ENCODE data around the gene VPS33A. TPM values are rescaled to one million over a fixed set of nuclear protein-coding genes. Genes with fewer than 3 reads are reported as not detected.

The VPS33A gene
- total RNA-seq, 1 experiment from 2014 or later, result 16.5 TPM

DNA sequence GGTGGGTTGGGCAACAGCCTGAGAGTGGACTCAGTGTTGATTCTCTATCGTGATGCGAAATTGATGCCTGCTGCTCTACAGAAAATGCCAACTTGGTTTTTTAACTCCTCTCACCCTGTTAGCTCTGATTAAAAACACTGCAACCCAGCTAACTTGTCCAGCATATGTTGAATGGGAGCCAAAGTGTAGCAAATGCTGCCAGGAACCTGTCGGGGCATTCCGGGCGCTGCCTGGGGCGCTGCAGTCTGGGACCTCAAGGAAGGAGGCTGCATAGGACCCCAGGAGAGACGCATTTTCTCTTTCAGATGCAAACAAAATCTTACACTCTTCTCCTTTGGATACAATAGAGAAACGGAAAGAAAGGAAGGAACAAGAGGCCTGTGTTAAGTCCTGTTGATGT is 58.9 kb downstream of the VPS33A start:
- POLR2A ChIA-PET, result interaction anchor here (5.1 kb wide), 1 partner anchor 17 kb away, joined by 23 read pairs; the partner anchor contains the start of gene DIABLO
- Mint-ChIP-seq H3K27me3 (ENCODE audit: insufficient read depth, unreplicated experiment) (no peaks in the 10 kb centered on the region), H3K4me1 (ENCODE audit: insufficient read depth, unreplicated experiment) (peaks cover 6% of the 10 kb centered on the region), H3K27ac (ENCODE audit: low read depth, unreplicated experiment) (no peak overlapping the region), H3K36me3 (ENCODE audit: insufficient read depth, unreplicated experiment) (peaks cover 69% of the 10 kb centered on the region), H3K4me3 (ENCODE audit: unreplicated experiment) (no peak overlapping the region), H3K9me3 (ENCODE audit: unreplicated experiment) (no peaks in the 10 kb centered on the region)
- intact Hi-C loops (cut with micrococcal nuclease), result no loop called here
- DNase-seq (ENCODE audit: unreplicated experiment), result no peak
- no TSS peak for BruUV-seq (replicated peaks)
- TF ChIP-seq, protein P1, sequence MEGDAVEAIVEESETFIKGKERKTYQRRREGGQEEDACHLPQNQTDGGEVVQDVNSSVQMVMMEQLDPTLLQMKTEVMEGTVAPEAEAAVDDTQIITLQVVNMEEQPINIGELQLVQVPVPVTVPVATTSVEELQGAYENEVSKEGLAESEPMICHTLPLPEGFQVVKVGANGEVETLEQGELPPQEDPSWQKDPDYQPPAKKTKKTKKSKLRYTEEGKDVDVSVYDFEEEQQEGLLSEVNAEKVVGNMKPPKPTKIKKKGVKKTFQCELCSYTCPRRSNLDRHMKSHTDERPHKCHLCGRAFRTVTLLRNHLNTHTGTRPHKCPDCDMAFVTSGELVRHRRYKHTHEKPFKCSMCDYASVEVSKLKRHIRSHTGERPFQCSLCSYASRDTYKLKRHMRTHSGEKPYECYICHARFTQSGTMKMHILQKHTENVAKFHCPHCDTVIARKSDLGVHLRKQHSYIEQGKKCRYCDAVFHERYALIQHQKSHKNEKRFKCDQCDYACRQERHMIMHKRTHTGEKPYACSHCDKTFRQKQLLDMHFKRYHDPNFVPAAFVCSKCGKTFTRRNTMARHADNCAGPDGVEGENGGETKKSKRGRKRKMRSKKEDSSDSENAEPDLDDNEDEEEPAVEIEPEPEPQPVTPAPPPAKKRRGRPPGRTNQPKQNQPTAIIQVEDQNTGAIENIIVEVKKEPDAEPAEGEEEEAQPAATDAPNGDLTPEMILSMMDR (IDR thresholded peaks at IDR 0.05; ENCODE audit: unreplicated experiment), result no peak
- CTCF ChIA-PET, result interaction anchor here (0.6 kb wide), 1 partner anchor 138 kb away, joined by 3 read pairs; no protein-coding TSS in a partner anchor

DNA sequence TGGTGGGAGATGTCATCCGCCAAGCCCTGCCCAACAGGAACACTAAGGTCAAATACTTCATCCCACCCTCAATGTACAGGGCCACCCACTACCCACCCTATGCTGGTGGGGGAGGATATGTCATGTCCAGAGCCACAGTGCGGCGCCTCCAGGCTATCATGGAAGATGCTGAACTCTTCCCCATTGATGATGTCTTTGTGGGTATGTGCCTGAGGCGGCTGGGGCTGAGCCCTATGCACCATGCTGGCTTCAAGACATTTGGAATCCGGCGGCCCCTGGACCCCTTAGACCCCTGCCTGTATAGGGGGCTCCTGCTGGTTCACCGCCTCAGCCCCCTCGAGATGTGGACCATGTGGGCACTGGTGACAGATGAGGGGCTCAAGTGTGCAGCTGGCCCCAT is 59.3 kb downstream of the VPS33A start:
- H3K4me3 Mint-ChIP-seq (ENCODE audit: unreplicated experiment), result no peak overlapping the region
- BruUV-seq (replicated peaks), result no TSS peak
- POLR2A ChIA-PET, result interaction anchor here (5.1 kb wide), 1 partner anchor 18 kb away, joined by 23 read pairs; the partner anchor contains the start of gene DIABLO
- peaks cover 65% of the 10 kb centered on the region for H3K36me3 Mint-ChIP-seq (ENCODE audit: insufficient read depth, unreplicated experiment)
- H3K9me3 Mint-ChIP-seq (ENCODE audit: unreplicated experiment), result no peaks in the 10 kb centered on the region
- H3K4me1 Mint-ChIP-seq (ENCODE audit: insufficient read depth, unreplicated experiment), result peaks cover 6% of the 10 kb centered on the region
- H3K27me3 Mint-ChIP-seq (ENCODE audit: insufficient read depth, unreplicated experiment), result no peaks in the 10 kb centered on the region
- CTCF ChIA-PET, result interaction anchor here (0.6 kb wide), 1 partner anchor 138 kb away, joined by 3 read pairs; no protein-coding TSS in a partner anchor
- H3K27ac Mint-ChIP-seq (ENCODE audit: low read depth, unreplicated experiment), result no peak overlapping the region
- TF ChIP-seq, protein P1 (IDR thresholded peaks at IDR 0.05; ENCODE audit: unreplicated experiment), result no peak
- DNase-seq (ENCODE audit: unreplicated experiment), result no peak
- intact Hi-C loops (cut with micrococcal nuclease), result no loop called here

DNA sequence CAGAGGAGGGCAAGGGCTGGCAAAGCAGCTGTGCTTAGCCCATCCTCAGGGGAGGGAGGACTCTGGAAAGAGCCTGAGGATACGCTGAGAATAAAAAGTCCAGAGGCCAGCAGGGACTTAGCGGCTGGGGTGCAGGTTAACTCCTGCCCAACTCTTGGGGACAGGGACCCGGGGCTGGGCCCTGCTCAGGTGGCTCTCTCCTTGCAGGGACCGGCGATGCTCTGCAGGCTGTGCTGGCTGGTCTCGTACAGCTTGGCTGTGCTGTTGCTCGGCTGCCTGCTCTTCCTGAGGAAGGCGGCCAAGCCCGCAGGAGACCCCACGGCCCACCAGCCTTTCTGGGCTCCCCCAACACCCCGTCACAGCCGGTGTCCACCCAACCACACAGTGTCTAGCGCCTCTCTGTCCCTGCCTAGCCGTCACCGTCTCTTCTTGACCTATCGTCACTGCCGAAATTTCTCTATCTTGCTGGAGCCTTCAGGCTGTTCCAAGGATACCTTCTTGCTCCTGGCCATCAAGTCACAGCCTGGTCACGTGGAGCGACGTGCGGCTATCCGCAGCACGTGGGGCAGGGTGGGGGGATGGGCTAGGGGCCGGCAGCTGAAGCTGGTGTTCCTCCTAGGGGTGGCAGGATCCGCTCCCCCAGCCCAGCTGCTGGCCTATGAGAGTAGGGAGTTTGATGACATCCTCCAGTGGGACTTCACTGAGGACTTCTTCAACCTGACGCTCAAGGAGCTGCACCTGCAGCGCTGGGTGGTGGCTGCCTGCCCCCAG is 60.0 kb downstream of the VPS33A start:
- no peak for DNase-seq (ENCODE audit: unreplicated experiment)
- no peaks in the 10 kb centered on the region for H3K27me3 Mint-ChIP-seq (ENCODE audit: insufficient read depth, unreplicated experiment)
- H3K36me3 Mint-ChIP-seq (ENCODE audit: insufficient read depth, unreplicated experiment), result peaks cover 58% of the 10 kb centered on the region
- no peak overlapping the region for H3K27ac Mint-ChIP-seq (ENCODE audit: low read depth, unreplicated experiment)
- no peaks in the 10 kb centered on the region for H3K9me3 Mint-ChIP-seq (ENCODE audit: unreplicated experiment)
- H3K4me1 Mint-ChIP-seq (ENCODE audit: insufficient read depth, unreplicated experiment), result peaks cover 6% of the 10 kb centered on the region
- POLR2A ChIA-PET, result interaction anchor here (0.6 to 5.1 kb wide), 5 partner anchors 9 to 795 kb away, joined by 3 to 23 read pairs (median 4); partner anchors contain the start of gene DIABLO
- CTCF ChIA-PET, result no interaction called here
- TF ChIP-seq, protein P1 (IDR thresholded peaks at IDR 0.05; ENCODE audit: unreplicated experiment), result no peak
- no TSS peak for BruUV-seq (replicated peaks)
- intact Hi-C loops (cut with micrococcal nuclease), result no loop called here
- H3K4me3 Mint-ChIP-seq (ENCODE audit: unreplicated experiment), result no peak overlapping the region

DNA sequence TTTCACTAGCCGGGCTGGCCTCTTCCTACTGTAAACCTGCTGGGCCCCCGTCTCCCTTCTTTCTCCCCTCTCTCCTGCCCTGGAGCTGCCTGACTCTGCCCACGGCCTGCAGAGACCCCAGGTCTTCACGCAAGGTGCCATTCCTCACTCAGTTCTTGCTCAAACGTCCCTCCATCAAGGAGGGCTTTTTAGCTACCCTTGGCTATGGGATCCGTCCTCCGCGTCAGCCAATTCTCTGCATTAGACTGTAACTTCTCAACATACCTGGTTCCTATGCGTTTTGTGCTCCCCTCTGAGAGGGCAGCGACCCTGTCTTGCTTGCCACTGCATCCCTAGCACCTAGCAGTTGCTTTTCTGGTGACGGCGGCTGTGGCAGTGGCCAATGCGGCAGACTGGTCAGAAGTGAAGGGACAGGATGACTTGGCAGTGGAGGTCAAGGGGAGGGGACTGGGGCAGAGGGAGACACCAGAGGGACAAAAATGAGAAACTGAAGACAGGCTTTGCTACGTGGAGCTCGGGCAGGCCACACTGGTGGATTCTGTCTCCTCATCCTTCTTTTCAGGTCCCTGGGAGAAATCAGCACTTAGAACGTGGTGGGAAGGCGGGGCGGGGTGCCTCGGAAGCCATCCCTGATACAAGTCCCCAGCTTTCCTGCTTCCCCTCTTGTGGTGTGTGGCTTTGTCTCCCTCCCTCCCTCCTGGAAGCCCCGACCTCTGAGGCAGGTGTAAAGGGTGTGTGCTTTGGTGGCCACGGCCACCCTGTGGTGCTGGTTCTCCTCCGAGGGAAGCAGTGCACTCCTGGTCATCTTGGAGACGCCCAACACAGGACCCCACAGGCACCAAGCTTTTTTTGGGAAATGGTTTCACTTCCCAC is 61.0 kb downstream of the VPS33A start:
- H3K4me3 Mint-ChIP-seq (ENCODE audit: unreplicated experiment), result peak overlapping the region; percentile 59
- H3K27me3 Mint-ChIP-seq (ENCODE audit: insufficient read depth, unreplicated experiment), result no peaks in the 10 kb centered on the region
- CTCF ChIA-PET, result interaction anchor here (0.6 to 1.2 kb wide), 2 partner anchors 10 to 700 kb away, joined by 3 to 4 read pairs; no protein-coding TSS in a partner anchor
- intact Hi-C loops (cut with micrococcal nuclease), result no loop called here
- peaks cover 48% of the 10 kb centered on the region for H3K36me3 Mint-ChIP-seq (ENCODE audit: insufficient read depth, unreplicated experiment)
- TF ChIP-seq, protein P1 (IDR thresholded peaks at IDR 0.05; ENCODE audit: unreplicated experiment), result no peak
- no peak for DNase-seq (ENCODE audit: unreplicated experiment)
- peaks cover 6% of the 10 kb centered on the region for H3K4me1 Mint-ChIP-seq (ENCODE audit: insufficient read depth, unreplicated experiment)
- H3K9me3 Mint-ChIP-seq (ENCODE audit: unreplicated experiment), result no peaks in the 10 kb centered on the region
- H3K27ac Mint-ChIP-seq (ENCODE audit: low read depth, unreplicated experiment), result no peak overlapping the region
- no TSS peak for BruUV-seq (replicated peaks)
- POLR2A ChIA-PET, result interaction anchor here (0.7 to 5.1 kb wide), 4 partner anchors 10 to 19 kb away, joined by 4 to 23 read pairs (median 4); partner anchors contain the start of gene DIABLO

Data from MCF 10A (cell line).